Testis (tissue), 3 donors: ENCODE results near the gene FYB1. TPM values are rescaled to one million over a fixed set of nuclear protein-coding genes. Genes with fewer than 3 reads are reported as not detected.
"Not testable (repeated sequence)": the region's sequence is repeated elsewhere in the genome, so short reads cannot be mapped to it uniquely, and the experiment has no call there.

Experiments
- DNase-seq: peaks from one replicate; pipeline ENCODE4 v3.0.0-alpha.2; 2019
- H3K27ac ChIP-seq, 2 donors: fragments of 200-600 bp; sonication (generic); one replicate each; pipeline ENCODE4 v1.5.1; 2019
- H3K27me3 ChIP-seq: fragments of 200-600 bp; sonication (generic); one replicate; pipeline ENCODE4 v1.5.1; 2019
- H3K36me3 ChIP-seq: fragments of 200-600 bp; sonication (generic); one replicate; pipeline ENCODE4 v1.5.1; 2017; ENCODE audit warnings: low read depth; ENCODE audit errors: missing control alignments
- H3K4me1 ChIP-seq: fragments of 200-600 bp; sonication (generic); one replicate; pipeline ENCODE4 v1.5.1; 2019
- H3K4me3 ChIP-seq, 2 donors: fragments of 200-600 bp; sonication (generic); one replicate each; pipeline ENCODE4 v1.5.1; 2017 to 2019
- H3K9me3 ChIP-seq: fragments of 200-600 bp; sonication (generic); one replicate; pipeline ENCODE4 v1.5.1; 2017
- CTCF ChIP-seq, 3 experiments: fragments of 450-650 bp in 2 of 3; fragments of 200-600 bp in 1 of 3; sonication (generic) in 1 of 3; IDR thresholded peaks; one replicate each; pipeline ENCODE4 v1.5.1; 2016 to 2019; ENCODE audit warnings: antibody characterized with exemption in 3 of 3, mild to moderate bottlenecking in 2 of 3, moderate library complexity in 1 of 3
- POLR2A ChIP-seq: fragments of 450-650 bp; IDR thresholded peaks from one replicate; pipeline ENCODE4 v1.6.1; 2017; ENCODE audit warnings: antibody characterized with exemption, mild to moderate bottlenecking, moderate library complexity
- WGBS, 2 donors: methylation state at CpG; one replicate each; pipeline ENCODE4 v1.1.5; 2018; 5-methylcytosine and 5-hydroxymethylcytosine counted together
- intact Hi-C: fragments of 100-400 bp; cut with DNase I; formaldehyde crosslinking; loops from one replicate; pipeline ENCODE4 v1.15.1; 2023; ENCODE audit warnings: low total_unique reads
- polyA plus RNA-seq: library from polyadenylated mRNA; stranded (reverse); fragments of 350-450 nt; fragmentation: Illumina TruSeq; extraction: RNeasy Lipid Tissue Mini Kit (QIAGEN cat#74804); gene quantifications from one replicate; pipeline ENCODE4 v1.2.3, GENCODE V29; 2014; ENCODE audit warnings: low read depth, low replicate concordance; ENCODE audit not compliant: insufficient read depth
- total RNA-seq, 2 donors: library from RNA; depleted of rRNA; stranded (reverse); fragments of >200 nt; gene quantifications; one replicate each; pipeline ENCODE4 v1.2.3, GENCODE V29; 2016

Gene FYB1
- total and polyA plus RNA-seq, 3 donors from 2014 or later = 2.5 to 8.6 (median 6.0) TPM

DNA sequence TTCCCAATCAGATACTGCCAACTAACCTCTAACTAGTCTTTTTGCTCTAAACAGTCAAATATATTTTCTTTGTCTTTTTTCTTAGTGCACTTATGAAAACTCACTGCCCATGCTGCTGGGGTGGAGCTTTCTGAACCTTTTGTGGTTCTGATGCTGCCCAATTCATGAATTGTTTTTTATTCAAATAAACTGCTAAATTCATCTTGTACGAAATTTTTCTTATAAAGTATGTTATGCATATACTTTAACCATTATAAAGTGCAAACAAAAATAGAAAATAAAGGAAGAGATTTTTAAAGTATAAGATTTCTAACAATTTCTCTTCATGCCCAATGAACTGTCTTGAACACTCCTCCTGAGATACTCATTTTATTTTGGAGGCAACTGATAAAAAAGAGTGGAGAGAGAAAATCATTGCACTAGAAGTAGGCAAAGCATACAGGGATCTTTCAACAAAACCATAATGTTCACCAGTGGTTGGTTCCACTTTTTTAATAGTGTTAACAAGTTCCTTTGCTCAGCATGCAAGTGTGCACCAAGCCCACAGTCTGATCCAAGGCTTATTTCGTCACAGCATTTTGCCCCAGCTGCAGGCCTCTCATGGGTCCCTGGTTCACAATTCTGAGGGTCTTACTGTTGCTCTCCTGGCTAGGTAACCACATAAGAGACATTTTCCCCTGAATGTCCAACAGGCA is 6.2 kb upstream of the FYB1 start:
- no peak for DNase-seq
- 90 to 94% methylated on average over 2 of the region's 2 CpGs for WGBS, 2 donors
- H3K27me3 ChIP-seq = no peaks in the 10 kb centered on the region
- intact Hi-C loops = no loop called here
- H3K27ac ChIP-seq = no peak overlapping the region
- H3K36me3 ChIP-seq = no peaks in the 10 kb centered on the region
- no peaks in the 10 kb centered on the region for H3K4me1 ChIP-seq
- H3K4me3 ChIP-seq = no peak overlapping the region
- TF ChIP-seq CTCF (IDR thresholded peaks at IDR 0.05) (no peak), POLR2A (no peak)
- no peaks in the 10 kb centered on the region for H3K9me3 ChIP-seq

DNA sequence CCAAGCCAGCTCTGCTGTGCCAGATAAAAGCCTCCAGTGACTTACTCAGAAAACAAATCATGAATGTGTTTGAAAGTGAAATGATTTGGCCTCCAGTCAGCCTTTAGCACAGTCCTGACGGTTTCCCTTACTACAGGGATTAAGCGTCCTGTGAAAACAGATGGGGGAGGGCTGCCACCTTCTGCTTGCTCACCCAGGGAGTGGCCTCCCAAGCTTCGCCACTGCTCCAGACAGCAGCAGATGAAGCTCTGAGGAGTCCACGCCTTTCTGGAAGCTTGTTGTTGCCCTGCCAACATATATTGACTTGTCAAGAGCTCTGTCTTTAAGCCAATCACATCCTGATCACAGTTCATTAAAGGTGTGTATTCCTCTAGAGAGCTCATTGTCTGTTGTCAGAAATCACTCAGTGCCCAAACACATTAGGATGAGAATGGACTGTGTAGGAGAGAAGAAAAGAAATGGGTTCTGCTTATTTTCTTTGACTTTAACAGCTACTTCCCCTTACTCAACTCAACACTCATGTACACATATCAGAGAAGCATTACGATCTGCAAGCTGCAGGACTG is 4.9 kb upstream of the FYB1 start:
- no peak overlapping the region for H3K27ac ChIP-seq
- 63 to 67% methylated on average over 5 of the region's 5 CpGs for WGBS, 2 donors
- no peak for DNase-seq
- no peak overlapping the region for H3K4me3 ChIP-seq
- no peaks in the 10 kb centered on the region for H3K9me3 ChIP-seq
- intact Hi-C loops = no loop called here
- H3K4me1 ChIP-seq = no peaks in the 10 kb centered on the region
- TF ChIP-seq CTCF (IDR thresholded peaks at IDR 0.05) (no peak), POLR2A (no peak)
- H3K27me3 ChIP-seq = no peaks in the 10 kb centered on the region
- no peaks in the 10 kb centered on the region for H3K36me3 ChIP-seq

DNA sequence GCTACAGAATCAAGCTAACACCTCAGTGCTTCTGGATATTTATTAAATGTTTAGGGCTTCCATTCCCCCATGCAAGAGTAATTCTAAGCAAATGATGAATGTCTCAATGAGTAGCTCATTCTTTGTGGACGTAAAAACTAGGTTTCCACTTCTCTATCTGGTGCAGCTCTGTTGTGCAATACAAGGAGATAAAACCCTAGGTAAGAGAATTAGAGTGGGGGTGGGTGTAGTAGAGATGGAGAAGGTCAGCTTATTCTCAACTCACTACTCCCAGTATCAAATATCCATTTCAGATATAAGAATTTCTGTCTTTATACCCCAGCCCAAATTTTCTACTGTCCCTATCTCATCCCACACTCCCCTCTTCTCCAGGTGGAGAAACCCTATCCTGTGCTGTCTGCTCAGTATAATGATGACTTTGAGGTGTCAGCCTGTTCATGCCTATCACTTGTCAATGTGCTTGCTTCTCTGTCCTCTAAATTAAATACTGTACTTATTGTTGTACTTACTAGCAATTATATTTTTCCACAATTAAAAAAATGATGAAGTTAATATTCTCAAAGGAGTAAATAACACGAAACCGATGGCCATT is 4.3 kb upstream of the FYB1 start:
- H3K4me3 ChIP-seq = no peak overlapping the region
- TF ChIP-seq CTCF (IDR thresholded peaks at IDR 0.05) (no peak), POLR2A (no peak)
- intact Hi-C loops = no loop called here
- H3K27me3 ChIP-seq = no peaks in the 10 kb centered on the region
- WGBS, 2 donors = 87 to 89% methylated on average over 3 of the region's 3 CpGs
- DNase-seq = no peak
- no peaks in the 10 kb centered on the region for H3K9me3 ChIP-seq
- H3K4me1 ChIP-seq = no peaks in the 10 kb centered on the region
- H3K36me3 ChIP-seq = no peaks in the 10 kb centered on the region
- H3K27ac ChIP-seq = no peak overlapping the region

GRCh38 chr5:39221671-39222070 is 2.3 kb upstream of the FYB1 start:
- H3K4me1 ChIP-seq, DNase-seq, intact Hi-C loops, H3K27ac ChIP-seq, H3K27me3 ChIP-seq, H3K36me3 ChIP-seq, H3K9me3 ChIP-seq, H3K4me3 ChIP-seq: not testable (repeated sequence)
- WGBS, 2 donors = 96 to 97% methylated on average over 5 of the region's 5 CpGs

DNA sequence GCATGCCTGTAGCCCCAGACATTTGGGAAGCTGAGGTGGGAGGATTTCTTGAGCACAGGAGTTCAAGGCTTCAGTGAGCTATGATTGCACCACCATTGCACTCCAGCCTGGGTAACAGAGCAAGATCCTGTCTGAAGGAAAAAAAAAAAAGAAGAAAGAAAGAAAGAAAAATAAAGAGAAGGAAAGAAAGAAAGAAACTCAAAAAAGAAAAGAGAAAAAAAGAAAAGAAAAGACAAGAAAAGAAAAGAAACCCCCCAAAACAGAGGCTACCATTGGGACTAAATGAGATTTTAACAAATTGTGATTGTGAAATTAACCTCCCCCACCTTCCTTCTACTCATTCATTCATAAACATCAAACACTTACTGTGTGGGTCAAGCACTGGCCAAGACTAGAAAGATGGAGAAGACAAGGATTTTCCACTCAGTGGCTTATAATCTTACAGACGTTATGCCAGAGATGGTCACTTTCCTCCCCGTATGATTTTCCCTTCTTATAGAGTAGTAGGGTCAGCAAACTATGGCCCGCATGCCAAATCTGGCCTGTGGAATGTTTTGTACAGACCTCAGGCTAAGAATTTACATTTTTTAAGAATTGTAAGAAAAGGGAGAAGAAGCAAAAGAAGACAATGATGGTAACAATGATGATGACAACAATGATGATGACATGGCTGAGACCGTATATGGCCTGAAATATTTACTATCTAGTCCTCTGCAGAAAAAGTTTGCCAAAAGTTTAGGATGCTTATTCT is 1.1 kb upstream of the FYB1 start:
- no peak for TF ChIP-seq POLR2A
- no peak for TF ChIP-seq CTCF (IDR thresholded peaks at IDR 0.05)
- DNase-seq = no peak
- no peaks in the 10 kb centered on the region for H3K4me1 ChIP-seq
- WGBS, 2 donors = 95 to 98% methylated on average over 4 of the region's 4 CpGs
- no peaks in the 10 kb centered on the region for H3K36me3 ChIP-seq
- no peak overlapping the region for H3K27ac ChIP-seq
- H3K27me3 ChIP-seq = no peaks in the 10 kb centered on the region
- H3K9me3 ChIP-seq = no peaks in the 10 kb centered on the region
- intact Hi-C loops = no loop called here
- no peak overlapping the region for H3K4me3 ChIP-seq
